CD4-positive, alpha-beta T cell treated with Interleukin-10 for 1 hour (primary cell): ENCODE results near the gene DISC1.

Experiments used
- DNase-seq: peaks from one replicate; pipeline ENCODE4 v3.0.0-alpha.2; 2020

DISC1 gene

GRCh38 chr1:231674575-231674974 lies 48.0 kb downstream of the DISC1 start:
- no peak for DNase-seq

DNA sequence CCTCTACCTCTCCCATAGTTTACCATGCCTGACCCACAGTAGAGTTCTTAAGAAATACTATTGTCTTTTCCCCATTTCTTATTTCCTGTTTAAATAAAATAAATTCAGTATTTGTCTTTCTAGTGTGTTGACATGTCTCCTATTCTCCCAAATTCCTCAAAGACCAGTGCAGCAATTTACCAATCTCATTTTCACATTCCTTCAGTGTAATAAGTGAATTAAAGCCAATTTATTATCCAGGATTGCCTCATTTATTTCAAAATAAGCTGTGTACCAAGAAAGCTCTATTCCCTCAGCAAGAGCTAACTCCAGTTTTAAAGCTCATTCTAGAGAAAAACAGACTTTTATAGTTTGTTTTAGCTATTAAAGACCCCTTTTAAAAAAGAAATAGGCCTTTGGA lies 49.9 kb downstream of the DISC1 start:
- no peak for DNase-seq

GRCh38 chr1:231677442-231677841 lies 50.9 kb downstream of the DISC1 start:
- DNase-seq: no peak

- DNase-seq: no peak
Observed at GRCh38 chr1:231678011-231678432, 51.4 kb downstream of the DISC1 start.

- DNase-seq: no peak
Observed at GRCh38 chr1:231679109-231679508, 52.5 kb downstream of the DISC1 start.

- DNase-seq: no peak
Observed at GRCh38 chr1:231681006-231681405, 54.4 kb downstream of the DISC1 start.

GRCh38 chr1:231682779-231683178 lies 56.2 kb downstream of the DISC1 start:
- no peak for DNase-seq

GRCh38 chr1:231683439-231684165 lies 57.0 kb downstream of the DISC1 start:
- no peak for DNase-seq

GRCh38 chr1:231684356-231685244 lies 58.0 kb downstream of the DISC1 start:
- DNase-seq: no peak

DNA sequence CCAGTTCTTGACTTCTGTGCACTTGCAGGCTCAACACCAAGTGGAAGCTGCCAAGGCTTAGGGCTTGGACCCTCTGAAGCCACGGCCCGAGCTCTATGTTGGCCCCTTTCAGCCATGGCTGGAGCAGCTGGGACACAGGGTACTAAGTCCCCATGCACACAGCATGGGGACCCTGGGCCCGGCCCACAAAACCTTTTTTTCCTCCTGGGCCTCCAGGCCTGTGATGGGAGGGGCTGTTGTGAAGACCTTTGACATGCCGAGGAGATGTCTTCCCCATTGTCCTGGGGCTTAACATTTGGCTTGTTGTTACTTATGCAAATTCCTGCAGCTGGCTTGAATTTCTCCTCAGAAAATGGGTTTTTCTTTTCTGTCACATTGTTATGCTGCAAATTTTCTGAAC lies 59.8 kb downstream of the DISC1 start:
- DNase-seq: no peak

- DNase-seq: no peak
Observed at GRCh38 chr1:231688989-231689388, 62.4 kb downstream of the DISC1 start.

GRCh38 chr1:231690059-231690458 lies 63.5 kb downstream of the DISC1 start:
- DNase-seq: no peak

DNA sequence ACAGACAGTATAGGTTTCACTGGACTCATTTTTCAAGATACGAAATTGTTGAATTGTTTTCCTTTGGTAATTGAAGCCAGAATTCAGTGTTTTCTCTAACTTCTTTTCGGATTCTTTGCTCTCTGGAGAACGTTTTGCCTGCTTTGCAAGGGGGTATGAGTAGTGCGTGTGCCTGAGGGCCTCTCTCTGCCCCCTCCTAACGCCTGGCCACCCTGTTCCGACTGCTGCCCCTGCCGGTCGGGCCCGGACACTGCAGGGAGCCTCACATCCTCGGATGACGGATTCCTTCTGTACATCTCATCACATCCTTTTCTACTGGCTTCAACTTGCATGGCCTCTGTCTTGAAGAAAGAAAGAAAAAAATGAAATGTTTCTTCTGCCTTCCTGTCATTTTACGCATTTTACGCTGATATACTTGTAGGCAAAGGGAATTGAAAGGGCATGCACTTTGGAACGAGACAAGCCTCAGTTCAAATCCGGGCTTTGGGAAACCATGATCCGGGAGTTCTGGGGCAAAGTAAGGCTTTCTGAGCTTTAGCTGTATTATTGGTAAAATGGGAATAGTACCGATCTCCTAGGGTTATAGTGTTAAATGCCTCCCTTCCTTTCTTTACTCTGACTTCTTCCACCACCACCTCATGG lies 65.1 kb downstream of the DISC1 start:
- DNase-seq: no peak

- no peak for DNase-seq
Observed at GRCh38 chr1:231693361-231694074, 66.9 kb downstream of the DISC1 start.

- no peak for DNase-seq
Observed at GRCh38 chr1:231694075-231694431, 67.5 kb downstream of the DISC1 start.

DNA sequence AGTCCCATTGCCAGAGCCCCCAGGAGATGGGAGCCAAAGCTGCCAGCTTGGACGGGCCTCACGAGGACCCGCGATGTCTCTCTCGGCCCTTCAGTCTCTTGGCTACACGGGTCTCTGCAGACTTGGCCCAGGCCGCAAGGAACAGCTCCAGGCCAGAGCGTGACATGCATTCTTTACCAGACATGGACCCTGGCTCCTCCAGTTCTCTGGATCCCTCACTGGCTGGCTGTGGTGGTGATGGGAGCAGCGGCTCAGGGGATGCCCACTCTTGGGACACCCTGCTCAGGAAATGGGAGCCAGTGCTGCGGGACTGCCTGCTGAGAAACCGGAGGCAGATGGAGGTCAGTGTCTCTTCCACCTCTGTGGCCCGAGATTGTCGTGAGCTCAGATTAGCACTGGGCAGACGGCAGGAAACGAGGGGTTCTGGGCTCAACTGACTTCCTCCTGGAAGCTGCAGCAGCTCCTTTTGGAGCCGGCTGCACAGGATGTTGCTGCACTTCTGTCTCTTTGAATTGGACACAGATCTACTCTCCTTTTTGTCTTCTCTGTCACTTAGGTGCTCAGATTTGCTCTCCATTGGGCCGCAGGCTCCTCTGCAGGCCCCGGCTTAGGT lies 68.0 kb downstream of the DISC1 start:
- no peak for DNase-seq

DNA sequence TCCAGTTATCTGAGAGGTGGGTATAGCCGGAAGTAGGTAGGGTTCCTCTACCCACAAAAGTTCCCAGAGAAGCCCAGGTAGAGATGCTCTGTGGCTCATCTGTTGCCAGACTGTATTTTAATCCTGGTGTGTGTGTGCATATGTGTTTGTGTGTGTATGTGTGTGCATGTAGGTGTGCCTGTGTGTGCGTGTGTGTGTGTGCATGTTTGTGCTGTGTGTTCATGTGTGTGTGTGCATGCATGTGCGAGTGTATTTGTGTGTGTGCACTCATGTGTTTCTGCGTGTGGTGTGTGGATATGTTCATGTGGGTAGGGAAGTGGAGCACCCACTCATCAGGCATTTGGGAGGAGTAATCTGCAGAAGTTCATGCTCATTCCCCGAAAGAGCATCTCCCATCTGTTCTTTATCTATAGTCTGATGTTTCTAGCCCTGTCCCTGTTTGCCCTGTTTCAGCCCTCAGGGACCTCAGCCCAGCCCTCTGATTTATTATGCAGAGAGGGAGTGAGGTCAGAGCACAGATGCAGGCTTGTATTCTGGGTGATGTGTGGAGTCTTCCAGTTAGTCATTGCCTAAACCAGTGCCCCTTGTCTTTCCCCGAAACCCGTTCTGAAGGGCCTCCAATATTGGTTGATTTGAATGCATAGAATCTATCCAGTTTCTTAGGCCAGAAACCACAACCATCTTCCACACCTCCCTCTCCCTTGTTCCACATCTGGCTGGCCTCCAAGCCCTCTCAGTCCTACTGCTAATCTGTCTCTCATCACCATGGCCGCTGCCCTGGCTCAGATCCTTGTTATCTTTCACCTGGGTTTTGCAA lies 69.1 kb downstream of the DISC1 start:
- no peak for DNase-seq

DNA sequence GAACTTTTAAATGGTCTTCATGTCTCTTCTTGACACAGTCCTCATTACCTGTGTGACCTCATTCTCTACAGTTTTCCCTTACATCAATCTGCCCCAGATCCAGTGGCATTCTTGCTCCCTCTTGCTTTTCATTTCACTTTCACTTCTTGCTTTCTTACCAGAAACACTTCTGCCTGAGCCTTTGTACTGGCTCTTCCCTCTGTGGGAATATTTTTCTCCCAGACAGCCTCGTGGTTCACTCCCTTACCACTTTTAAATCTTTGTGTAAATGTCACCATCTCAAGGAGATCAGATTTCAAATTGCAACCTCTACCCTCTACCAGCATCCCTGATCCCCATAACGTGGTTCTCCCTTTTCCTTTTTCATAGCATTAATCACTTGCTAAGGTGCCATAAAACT lies 73.2 kb downstream of the DISC1 start:
- DNase-seq: no peak

DNA sequence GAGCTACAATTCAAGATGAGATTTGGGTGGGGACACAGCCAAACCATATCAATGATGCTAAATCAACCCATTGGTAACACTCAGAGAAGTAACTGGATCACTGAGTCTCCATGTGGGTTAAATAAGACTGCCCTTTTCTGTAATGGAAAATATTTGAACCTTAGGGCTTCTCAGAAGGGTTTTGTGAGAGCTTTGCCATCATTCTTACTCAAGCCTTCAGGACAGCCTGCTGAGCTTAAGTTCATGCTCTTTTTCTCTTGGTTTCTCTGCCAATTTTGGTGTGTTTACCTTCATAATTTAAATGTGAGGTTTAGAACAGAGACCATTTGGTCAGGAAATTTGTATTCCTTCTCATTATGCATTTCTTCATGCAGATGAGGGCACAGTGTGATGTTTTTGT lies 74.7 kb downstream of the DISC1 start:
- DNase-seq: no peak

DNA sequence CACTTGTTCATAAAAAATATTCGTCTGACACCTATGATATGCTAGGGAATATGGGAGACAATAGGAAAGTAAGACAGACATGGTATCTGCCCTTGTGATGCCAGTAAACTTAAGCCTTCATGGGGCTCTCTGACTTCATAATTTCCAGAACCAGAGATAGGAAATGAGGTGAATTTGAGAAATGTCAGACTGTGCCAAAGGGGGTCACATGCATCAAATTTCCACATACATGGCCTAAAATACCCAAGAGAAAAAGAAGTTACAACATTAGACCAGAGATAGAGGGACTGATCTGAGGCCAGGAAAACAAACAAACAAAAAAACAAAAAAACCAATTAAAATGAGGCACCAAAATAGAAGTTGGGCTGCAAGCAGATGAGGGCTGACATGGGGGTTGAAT lies 75.7 kb downstream of the DISC1 start:
- no peak for DNase-seq

DNA sequence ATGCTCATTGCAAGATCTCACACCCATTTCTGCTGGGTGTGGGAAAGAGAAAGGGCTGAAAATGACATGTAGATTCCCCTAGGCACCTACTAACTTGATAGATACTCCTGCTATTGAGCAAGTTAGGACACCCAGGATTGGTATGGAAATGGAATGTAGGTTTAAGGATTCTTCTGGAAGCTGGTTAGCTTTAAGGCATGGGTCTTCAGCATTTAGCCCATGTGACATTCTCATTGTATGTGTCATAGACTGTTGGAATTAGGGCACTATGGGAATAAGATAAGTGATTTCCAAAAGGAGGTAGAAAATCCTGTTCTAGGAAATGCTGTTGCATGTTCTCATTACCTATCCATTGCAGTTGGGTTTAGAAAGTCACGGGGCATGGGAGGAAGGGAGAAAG lies 76.2 kb downstream of the DISC1 start:
- DNase-seq: no peak
